OCI-LY3 (cell line): Measurements from ENCODE around the gene RNF44.

Experiments used
- EZH2phosphoT487 ChIP-seq: fragments of 200-600 bp; shearing (Covaris generic); IDR thresholded peaks from 2 replicates; pipeline ENCODE4 v1.6.1; 2018; ENCODE audit warnings: antibody characterized with exemption, mixed run types, low read depth
- TF ChIP-seq, protein P1 (sequence below): fragments of 200-600, 300-600 bp; sonication (generic); IDR thresholded peaks from 2 replicates; pipeline ENCODE4 v1.5.1; 2014; ENCODE audit warnings: antibody characterized with exemption, low read length, low read depth

DNA sequence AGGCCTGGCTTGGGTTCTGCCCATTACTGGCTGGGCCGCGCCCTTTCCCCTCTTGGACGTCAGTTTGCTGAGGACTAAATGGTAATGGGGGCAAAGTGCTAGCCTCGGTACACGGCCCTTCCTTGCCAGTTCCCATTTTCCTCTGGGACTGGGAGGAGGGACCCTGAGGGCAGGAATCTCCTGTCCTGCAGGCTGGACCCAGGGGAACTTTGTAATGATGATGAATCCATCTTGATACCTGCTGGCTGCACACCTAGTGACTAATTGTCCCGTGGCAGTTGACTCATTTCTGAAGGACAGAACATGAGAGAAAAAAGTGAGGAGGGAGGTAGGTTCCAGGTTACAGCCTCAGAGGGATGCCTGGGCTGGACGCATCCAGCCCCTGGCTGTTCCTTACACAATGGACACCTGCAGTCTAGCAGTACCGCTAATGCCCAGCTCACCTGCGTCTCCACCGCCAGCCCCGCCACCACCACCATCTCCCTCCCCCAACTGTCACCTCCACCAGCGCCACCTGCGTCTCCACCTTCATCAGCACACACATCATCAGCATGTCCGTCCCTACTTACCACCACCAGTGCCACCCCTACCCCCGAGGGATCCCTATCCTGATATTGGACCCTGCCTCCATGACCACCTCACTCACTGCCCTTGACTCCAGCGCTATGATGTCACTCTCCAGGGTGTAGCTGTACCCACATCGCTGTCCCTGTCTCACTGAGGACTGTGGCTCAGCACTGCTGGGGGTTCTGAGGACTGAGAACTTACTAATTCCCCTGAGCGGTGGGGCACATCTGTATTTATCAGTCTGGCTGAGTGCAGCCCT lies 16.3 kb upstream of the RNF44 start:
- TF ChIP-seq, protein P1, sequence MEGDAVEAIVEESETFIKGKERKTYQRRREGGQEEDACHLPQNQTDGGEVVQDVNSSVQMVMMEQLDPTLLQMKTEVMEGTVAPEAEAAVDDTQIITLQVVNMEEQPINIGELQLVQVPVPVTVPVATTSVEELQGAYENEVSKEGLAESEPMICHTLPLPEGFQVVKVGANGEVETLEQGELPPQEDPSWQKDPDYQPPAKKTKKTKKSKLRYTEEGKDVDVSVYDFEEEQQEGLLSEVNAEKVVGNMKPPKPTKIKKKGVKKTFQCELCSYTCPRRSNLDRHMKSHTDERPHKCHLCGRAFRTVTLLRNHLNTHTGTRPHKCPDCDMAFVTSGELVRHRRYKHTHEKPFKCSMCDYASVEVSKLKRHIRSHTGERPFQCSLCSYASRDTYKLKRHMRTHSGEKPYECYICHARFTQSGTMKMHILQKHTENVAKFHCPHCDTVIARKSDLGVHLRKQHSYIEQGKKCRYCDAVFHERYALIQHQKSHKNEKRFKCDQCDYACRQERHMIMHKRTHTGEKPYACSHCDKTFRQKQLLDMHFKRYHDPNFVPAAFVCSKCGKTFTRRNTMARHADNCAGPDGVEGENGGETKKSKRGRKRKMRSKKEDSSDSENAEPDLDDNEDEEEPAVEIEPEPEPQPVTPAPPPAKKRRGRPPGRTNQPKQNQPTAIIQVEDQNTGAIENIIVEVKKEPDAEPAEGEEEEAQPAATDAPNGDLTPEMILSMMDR: no peak
- TF ChIP-seq EZH2phosphoT487: no peak
